ENCODE measurements around the gene TP73. TPM values are rescaled to one million over a fixed set of nuclear protein-coding genes. Genes with fewer than 3 reads are reported as not detected.

Gene TP73
- total RNA-seq, 3 donors from 2014 or later (not counting 1 experiment from before 2014, with no cell fraction given): 0.28 to 0.50 (median 0.39) TPM

GRCh38 chr1:3673381-3674099, 21.2 kb downstream of the TP73 start:
- 78% methylated on average over 25 of the region's 25 CpGs for WGBS (ENCODE audit: insufficient coverage)
- Histone ChIP-seq H3K27ac (ENCODE audit: low read length) (no peak overlapping the region), H3K27me3 (ENCODE audit: control insufficient read depth, insufficient read depth, low read length) (no peaks in the 10 kb centered on the region), H3K4me1 (ENCODE audit: control insufficient read depth, insufficient read depth, low read length) (peaks cover 31% of the 10 kb centered on the region), H3K36me3 (ENCODE audit: control insufficient read depth, insufficient read depth, low read length) (no peaks in the 10 kb centered on the region), H3K4me3 (ENCODE audit: low read length) (no peak overlapping the region), H3K9me3 (ENCODE audit: control insufficient read depth, insufficient read depth, low read length) (no peaks in the 10 kb centered on the region)
- Mint-ChIP-seq H3K36me3 (no peaks in the 10 kb centered on the region), H3K27me3 (ENCODE audit: low read depth in 2 of 2) (peaks cover under 1 to 2% of the 10 kb centered on the region in 2 donors), H3K9me3 (no peaks in the 10 kb centered on the region), H3K27ac (no peak overlapping the region), H3K4me1 (peaks cover 0 to 14% of the 10 kb centered on the region in 2 donors), H3K4me3 (peak overlapping the region; percentile 13)
- intact Hi-C loops (cut with micrococcal nuclease): no loop called here
- no peak for ATAC-seq
- DNase-seq: peak in 1 of 2 donors; percentile 28
- TF ChIP-seq CTCF (IDR thresholded peaks at IDR 0.05): no peak

- Mint-ChIP-seq H3K27ac (no peak overlapping the region), H3K36me3 (no peaks in the 10 kb centered on the region), H3K4me3 (no peak overlapping the region), H3K9me3 (no peaks in the 10 kb centered on the region), H3K27me3 (ENCODE audit: low read depth in 2 of 2) (peaks cover 0 to 2% of the 10 kb centered on the region in 2 donors), H3K4me1 (peaks cover 0 to 14% of the 10 kb centered on the region in 2 donors)
- WGBS (ENCODE audit: insufficient coverage): 82% methylated on average over 30 of the region's 30 CpGs
- DNase-seq (no peak), ATAC-seq (no peak)
- Histone ChIP-seq H3K4me3 (ENCODE audit: low read length) (no peak overlapping the region), H3K36me3 (ENCODE audit: control insufficient read depth, insufficient read depth, low read length) (no peaks in the 10 kb centered on the region), H3K4me1 (ENCODE audit: control insufficient read depth, insufficient read depth, low read length) (peaks cover 36% of the 10 kb centered on the region), H3K27ac (ENCODE audit: low read length) (no peak overlapping the region), H3K27me3 (ENCODE audit: control insufficient read depth, insufficient read depth, low read length) (no peaks in the 10 kb centered on the region), H3K9me3 (ENCODE audit: control insufficient read depth, insufficient read depth, low read length) (no peaks in the 10 kb centered on the region)
- intact Hi-C loops (cut with micrococcal nuclease): no loop called here
- TF ChIP-seq CTCF (IDR thresholded peaks at IDR 0.05): no peak
Measured at GRCh38 chr1:3674100-3675094, 22.1 kb downstream of the TP73 start.

GRCh38 chr1:3675436-3675835, 23.1 kb downstream of the TP73 start:
- peaks cover 0 to 8% of the 10 kb centered on the region in 2 donors for H3K27me3 Mint-ChIP-seq (ENCODE audit: low read depth in 2 of 2)
- Histone ChIP-seq H3K4me1 (ENCODE audit: control insufficient read depth, insufficient read depth, low read length) (peaks cover 36% of the 10 kb centered on the region), H3K27me3 (ENCODE audit: control insufficient read depth, insufficient read depth, low read length) (no peaks in the 10 kb centered on the region), H3K4me3 (ENCODE audit: low read length) (no peak overlapping the region), H3K36me3 (ENCODE audit: control insufficient read depth, insufficient read depth, low read length) (no peaks in the 10 kb centered on the region), H3K9me3 (ENCODE audit: control insufficient read depth, insufficient read depth, low read length) (no peaks in the 10 kb centered on the region), H3K27ac (ENCODE audit: low read length) (no peak overlapping the region)
- no peak for DNase-seq
- intact Hi-C loops (cut with micrococcal nuclease): no loop called here
- no peaks in the 10 kb centered on the region for H3K36me3 Mint-ChIP-seq
- no peak for ATAC-seq
- WGBS (ENCODE audit: insufficient coverage): 87% methylated on average over 11 of the region's 11 CpGs
- H3K9me3 Mint-ChIP-seq: no peaks in the 10 kb centered on the region
- TF ChIP-seq CTCF (IDR thresholded peaks at IDR 0.05): no peak
- peaks cover 0 to 14% of the 10 kb centered on the region in 2 donors for H3K4me1 Mint-ChIP-seq
- H3K27ac Mint-ChIP-seq: no peak overlapping the region
- H3K4me3 Mint-ChIP-seq: no peak overlapping the region

Data from natural killer cell (primary cell).